ENCODE results near the gene MTMR11.

- TF ChIP-seq CTCF (IDR thresholded peaks at IDR 0.05; ENCODE audit: poor library complexity, severe bottlenecking) (no peak), SMC3 (conservative IDR thresholded peaks at IDR 0.05; ENCODE audit: poor library complexity) (no peak), REST (IDR thresholded peaks at IDR 0.05; ENCODE audit: borderline replicate concordance) (no peak)
Observed at GRCh38 chr1:149927056-149927562, 9.6 kb downstream of the MTMR11 start.

Measured in neural cell (in vitro differentiated cells).